Activated CD8-positive, alpha-beta memory T cell treated with anti-CD3 and anti-CD28 coated beads, Interleukin-2, amount 10 ng/mL, durations not matched to agents 7 days and 5 days (primary cell): ENCODE results near the gene FAM180B. TPM values are rescaled to one million over a fixed set of nuclear protein-coding genes. Genes with fewer than 3 reads are reported as not detected.
A peak's percentile ranks its signal among the peaks of the same experiment; 100 is the strongest.
"Not testable (repeated sequence)": the region's sequence is repeated elsewhere in the genome, so short reads cannot be mapped to it uniquely, and the experiment has no call there.

Experiments used
- ATAC-seq: fragments of 150-1000 bp; cut with Tn5 transposase; one replicate; pipeline ENCODE4 v1.10.0; 2021; ENCODE audit warnings: moderate library complexity
- CTCF ChIA-PET: fragments of 350-600 bp; sonication (Branson Sonifier 250); formaldehyde crosslinking; loops from one replicate; lab custom pipeline; 2021; ENCODE audit warnings: antibody characterized with exemption; lab: Charles Lee
- DNase-seq: peaks from one replicate; pipeline ENCODE4 v3.0.0-alpha.2; 2020
- H3K27ac Mint-ChIP-seq: one replicate; pipeline ENCODE4 v1.8.0; 2021; ENCODE audit warnings: mild to moderate bottlenecking, mixed read lengths
- H3K27me3 Mint-ChIP-seq: one replicate; pipeline ENCODE4 v1.8.0; 2021; ENCODE audit warnings: mixed read lengths
- H3K36me3 Mint-ChIP-seq: one replicate; pipeline ENCODE4 v1.8.0; 2021; ENCODE audit warnings: mild to moderate bottlenecking, mixed read lengths
- H3K4me1 Mint-ChIP-seq: one replicate; pipeline ENCODE4 v1.8.0; 2021; ENCODE audit warnings: mixed read lengths
- H3K4me3 Mint-ChIP-seq: one replicate; pipeline ENCODE4 v1.8.0; 2021; ENCODE audit warnings: mild to moderate bottlenecking, moderate library complexity, mixed read lengths
- H3K9me3 Mint-ChIP-seq: one replicate; pipeline ENCODE4 v1.8.0; 2022; ENCODE audit warnings: low read depth, mixed read lengths
- total RNA-seq, 2 experiments: library from RNA; stranded (reverse); gene quantifications; one replicate each; pipeline ENCODE4 v1.2.3, GENCODE V29; 2021

FAM180B gene
- total RNA-seq, 2 experiments from 2014 or later, result 0.21 TPM; not detected in 1

GRCh38 chr11:47615249-47615648 lies 28.8 kb downstream of the FAM180B start:
- CTCF ChIA-PET, result interaction anchor here (0.8 kb wide), 1 partner anchor 63 kb away, joined by 5 read pairs; no protein-coding TSS in a partner anchor
- peak overlapping the region; percentile 12 for H3K27ac Mint-ChIP-seq
- peaks cover 14% of the 10 kb centered on the region for H3K36me3 Mint-ChIP-seq
- H3K4me1 Mint-ChIP-seq, result peaks cover 30% of the 10 kb centered on the region
- no peak for DNase-seq
- no peaks in the 10 kb centered on the region for H3K9me3 Mint-ChIP-seq
- no peak for ATAC-seq
- no peak overlapping the region for H3K4me3 Mint-ChIP-seq
- H3K27me3 Mint-ChIP-seq, result no peaks in the 10 kb centered on the region

GRCh38 chr11:47616726-47617416 lies 30.4 kb downstream of the FAM180B start:
- peak; percentile 67 for ATAC-seq
- CTCF ChIA-PET, result interaction anchor here (0.8 to 1.5 kb wide), 10 partner anchors 10 to 323 kb away, joined by 3 to 5 read pairs (median 3); partner anchors contain the start of genes FAM180B and PTPMT1
- peaks cover 18% of the 10 kb centered on the region for H3K36me3 Mint-ChIP-seq
- H3K4me3 Mint-ChIP-seq, result no peak overlapping the region
- DNase-seq, result peak; percentile 62
- H3K27ac Mint-ChIP-seq, result no peak overlapping the region
- H3K4me1 Mint-ChIP-seq, result peaks cover 30% of the 10 kb centered on the region
- H3K9me3 Mint-ChIP-seq, result no peaks in the 10 kb centered on the region
- H3K27me3 Mint-ChIP-seq, result no peaks in the 10 kb centered on the region

DNA sequence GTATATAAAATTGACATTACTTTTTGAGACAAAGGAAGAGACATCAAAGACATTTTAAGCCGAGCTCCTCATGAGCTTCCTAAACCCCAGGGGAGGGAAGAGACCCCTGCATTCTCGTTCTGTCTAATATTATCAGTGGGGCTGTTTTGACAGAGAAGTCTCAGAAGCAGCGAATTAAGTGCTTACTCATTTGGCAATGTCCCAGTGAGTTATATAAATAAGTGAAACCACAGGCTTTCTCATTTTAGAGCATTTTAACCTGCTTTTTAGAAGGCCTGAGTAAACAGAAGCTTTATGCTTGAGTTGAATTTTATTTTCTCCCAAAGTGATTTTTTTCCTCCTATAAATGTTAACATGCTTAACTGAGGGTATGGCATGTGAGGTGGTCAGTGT lies 30.9 kb downstream of the FAM180B start:
- DNase-seq (no peak), ATAC-seq (no peak)
- Mint-ChIP-seq H3K4me3 (no peak overlapping the region), H3K36me3 (peaks cover 21% of the 10 kb centered on the region), H3K27ac (no peak overlapping the region), H3K4me1 (peaks cover 30% of the 10 kb centered on the region), H3K9me3 (no peaks in the 10 kb centered on the region), H3K27me3 (no peaks in the 10 kb centered on the region)
- CTCF ChIA-PET, result interaction anchor here (0.8 to 1.4 kb wide), 6 partner anchors 31 to 324 kb away, joined by 3 to 5 read pairs (median 3); partner anchors contain the start of genes FAM180B and PTPMT1

DNA sequence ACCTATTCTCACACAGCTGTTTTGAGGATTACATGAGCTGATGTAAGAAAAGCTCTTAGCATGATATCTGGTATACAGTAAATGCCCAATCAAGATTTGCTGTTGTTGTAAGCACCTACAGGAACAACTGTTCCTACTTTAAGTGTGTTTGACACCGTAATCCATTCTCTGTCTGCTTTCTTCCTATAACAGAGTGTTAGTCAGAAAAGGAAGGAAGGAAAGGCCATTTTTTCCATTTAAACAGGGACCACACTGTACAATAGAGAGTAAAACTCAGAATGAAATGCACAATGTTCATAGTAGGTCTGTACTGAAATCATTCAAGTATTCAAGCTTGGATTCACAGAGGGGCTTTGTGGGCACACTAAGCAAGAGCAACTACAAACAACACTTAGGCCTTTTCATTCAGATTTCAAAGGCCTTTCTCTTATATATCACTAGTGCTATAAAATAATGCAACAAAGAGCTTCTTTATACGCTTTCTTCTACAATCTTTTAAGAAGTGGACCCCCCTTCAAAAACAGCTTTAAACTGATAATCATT lies 34.4 kb downstream of the FAM180B start:
- peaks cover 23% of the 10 kb centered on the region for H3K4me1 Mint-ChIP-seq
- no peaks in the 10 kb centered on the region for H3K27me3 Mint-ChIP-seq
- no peaks in the 10 kb centered on the region for H3K9me3 Mint-ChIP-seq
- H3K4me3 Mint-ChIP-seq, result no peak overlapping the region
- ATAC-seq (no peak), DNase-seq (no peak)
- no peak overlapping the region for H3K27ac Mint-ChIP-seq
- H3K36me3 Mint-ChIP-seq, result peaks cover 29% of the 10 kb centered on the region
- CTCF ChIA-PET, result interaction anchor here (1.5 kb wide), 1 partner anchor 232 kb away, joined by 3 read pairs; no protein-coding TSS in a partner anchor

DNA sequence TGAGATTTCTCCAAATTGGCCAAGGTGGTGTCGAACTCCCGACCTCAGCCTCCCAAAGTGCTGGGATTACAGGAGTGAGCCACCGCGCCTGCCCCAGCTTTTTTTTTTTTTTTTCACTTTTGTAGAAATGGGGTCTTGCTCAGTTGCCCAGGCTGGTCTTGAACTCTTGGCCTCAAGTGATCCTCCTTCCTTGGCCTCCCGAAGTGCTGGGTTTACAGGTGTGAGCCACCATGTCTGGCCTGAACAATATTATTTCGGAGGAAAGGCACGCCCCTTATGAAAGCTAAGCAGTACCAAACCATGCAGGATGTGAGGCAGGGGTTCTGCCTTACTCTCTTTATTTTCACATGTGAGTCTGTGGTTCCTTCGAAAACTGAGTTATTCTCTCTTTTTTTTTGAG lies 39.8 kb downstream of the FAM180B start:
- no peaks in the 10 kb centered on the region for H3K27me3 Mint-ChIP-seq
- CTCF ChIA-PET, result no interaction called here
- H3K9me3 Mint-ChIP-seq, result no peaks in the 10 kb centered on the region
- no peaks in the 10 kb centered on the region for H3K4me1 Mint-ChIP-seq
- H3K4me3 Mint-ChIP-seq, result no peak overlapping the region
- H3K27ac Mint-ChIP-seq, result no peak overlapping the region
- DNase-seq, result no peak
- ATAC-seq, result no peak
- peaks cover 39% of the 10 kb centered on the region for H3K36me3 Mint-ChIP-seq

- Mint-ChIP-seq H3K27ac (no peak overlapping the region), H3K27me3 (no peaks in the 10 kb centered on the region), H3K9me3 (no peaks in the 10 kb centered on the region), H3K4me3 (no peak overlapping the region), H3K4me1 (no peaks in the 10 kb centered on the region), H3K36me3 (peaks cover 42% of the 10 kb centered on the region)
- ATAC-seq, result no peak
- CTCF ChIA-PET, result interaction anchor here (0.6 kb wide), 1 partner anchor 55 kb away, joined by 3 read pairs; no protein-coding TSS in a partner anchor
- DNase-seq, result no peak
Observed at GRCh38 chr11:47628026-47628425, 41.5 kb downstream of the FAM180B start.

- ATAC-seq, result no peak
- H3K27me3 Mint-ChIP-seq, result no peaks in the 10 kb centered on the region
- no peak overlapping the region for H3K4me3 Mint-ChIP-seq
- DNase-seq, result no peak
- CTCF ChIA-PET, result no interaction called here
- H3K9me3 Mint-ChIP-seq, result no peaks in the 10 kb centered on the region
- H3K4me1 Mint-ChIP-seq, result no peaks in the 10 kb centered on the region
- H3K36me3 Mint-ChIP-seq, result peaks cover 46% of the 10 kb centered on the region
- no peak overlapping the region for H3K27ac Mint-ChIP-seq
Observed at GRCh38 chr11:47631473-47631872, 45.0 kb downstream of the FAM180B start.

DNA sequence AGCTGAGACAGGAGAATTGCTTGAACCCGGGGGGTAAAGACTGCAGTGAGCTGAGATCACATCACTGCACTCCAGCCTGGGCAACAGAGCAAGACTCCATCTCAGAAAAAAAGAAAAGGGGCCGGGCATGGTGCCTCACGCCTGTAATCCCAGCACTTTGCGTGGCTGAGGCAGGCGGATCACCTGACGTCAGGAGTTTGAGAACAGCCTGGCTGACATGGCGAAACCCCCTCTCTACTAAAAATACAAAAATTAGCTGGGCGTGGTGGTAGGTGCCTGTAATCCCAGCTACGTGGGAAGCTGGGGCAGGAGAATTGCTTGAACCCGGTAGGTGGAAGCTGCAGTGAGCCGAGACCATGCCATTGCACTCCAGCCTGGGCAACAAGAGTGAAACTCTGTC lies 49.9 kb downstream of the FAM180B start:
- Mint-ChIP-seq H3K36me3 (peaks cover 32% of the 10 kb centered on the region), H3K4me1 (peaks cover 23% of the 10 kb centered on the region)
- CTCF ChIA-PET, H3K9me3 Mint-ChIP-seq, ATAC-seq, DNase-seq, H3K4me3 Mint-ChIP-seq, H3K27ac Mint-ChIP-seq, H3K27me3 Mint-ChIP-seq: not testable (repeated sequence)

Other genes with a start within 250 kb of the FAM180B start
- not detected for gene MYBPC3, start 234.0 kb upstream of the FAM180B start, total RNA-seq
- not detected for gene SPI1, start 208.1 kb upstream of the FAM180B start, total RNA-seq
- 10 to 100 TPM; 18.2 to 22.1 TPM for gene SLC39A13, start 178.1 kb upstream of the FAM180B start, total RNA-seq
- 100 to 1,000 TPM; 150 to 164 TPM for gene PSMC3, start 160.2 kb upstream of the FAM180B start, total RNA-seq
- gene RAPSN, start 137.5 kb upstream of the FAM180B start, total RNA-seq, result under 1 TPM; 0.16 to 0.79 TPM
- gene CELF1, start 33.5 kb upstream of the FAM180B start, total RNA-seq, result 100 to 1,000 TPM; 108 to 118 TPM
- 10 to 100 TPM; 48.4 to 50.2 TPM for gene PTPMT1, start 21.1 kb upstream of the FAM180B start, total RNA-seq
- gene KBTBD4, start 7.7 kb upstream of the FAM180B start, total RNA-seq, result 10 to 100 TPM; 17.7 to 19.0 TPM
- gene NDUFS3, start 7.6 kb upstream of the FAM180B start, total RNA-seq, result 100 to 1,000 TPM; 110 to 127 TPM
- gene C1QTNF4, start 7.7 kb downstream of the FAM180B start, total RNA-seq, result under 1 TPM in 1 of 2 experiments, not detected in 1; 0.23 TPM
- 100 to 1,000 TPM in 1 of 2 experiments, 10 to 100 TPM in 1; 70.9 to 100 TPM for gene MTCH2, start 55.9 kb downstream of the FAM180B start, total RNA-seq
- gene AGBL2, start 128.7 kb downstream of the FAM180B start, total RNA-seq, result 10 to 100 TPM in 1 of 2 experiments, 1 to 10 TPM in 1; 5.6 to 10.3 TPM
- 100 to 1,000 TPM; 142 to 182 TPM for gene FNBP4, start 180.7 kb downstream of the FAM180B start, total RNA-seq